OCI-LY7 (cell line): Measurements from ENCODE around the gene SLC9A7. TPM values are rescaled to one million over a fixed set of nuclear protein-coding genes. Genes with fewer than 3 reads are reported as not detected.
"Not testable (repeated sequence)": the region's sequence is repeated elsewhere in the genome, so short reads cannot be mapped to it uniquely, and the experiment has no call there.

Source experiments
- BruUV-seq: library from RNA; stranded (reverse); fragments of 400-500 nt; replicated peaks from 2 replicates; lab custom pipeline; 2021; lab: Mats Ljungman, UMichigan
- CTCF ChIA-PET: fragments of 300-600 bp; sonication (Branson Sonifier 250); formaldehyde crosslinking; loops from one replicate; lab custom pipeline; 2022; ENCODE audit warnings: antibody characterized with exemption; ENCODE audit not compliant: unreplicated experiment; lab: Charles Lee
- POLR2A ChIA-PET: fragments of 300-600 bp; sonication (Branson Sonifier 250); formaldehyde crosslinking; loops from one replicate; lab custom pipeline; 2022; ENCODE audit warnings: antibody characterized with exemption; lab: Charles Lee
- DNase-seq: peaks from one replicate; pipeline ENCODE4 v3.0.0-alpha.2; 2015; ENCODE audit warnings: low spot score
- H2AFZ ChIP-seq: fragments of 200-600 bp; sonication (generic), shearing (Covaris generic); 2 replicates; pipeline ENCODE4 v1.6.1; 2014; ENCODE audit warnings: mild to moderate bottlenecking, antibody characterized with exemption, low read length, moderate library complexity
- H3K27ac ChIP-seq: fragments of 200-600 bp; sonication (generic); 2 replicates; pipeline ENCODE4 v1.5.1; 2014; ENCODE audit warnings: mixed run types, low read depth, mild to moderate bottlenecking, moderate library complexity, low read length, inconsistent platforms; ENCODE audit not compliant: poor library complexity, severe bottlenecking
- H3K36me3 ChIP-seq: fragments of 200-600 bp; sonication (generic); 2 replicates; pipeline ENCODE4 v1.6.1; 2014; ENCODE audit warnings: mild to moderate bottlenecking, antibody characterized with exemption, low read length, moderate library complexity, mixed read lengths; ENCODE audit not compliant: insufficient read depth
- H3K4me1 ChIP-seq: fragments of 200-600 bp; sonication (generic); 2 replicates; pipeline ENCODE4 v1.5.1; 2014; ENCODE audit warnings: mild to moderate bottlenecking, low read length; ENCODE audit not compliant: insufficient read depth, poor library complexity, severe bottlenecking
- H3K4me2 ChIP-seq: fragments of 200-600 bp; sonication (generic); 2 replicates; pipeline ENCODE4 v1.6.1; 2014; ENCODE audit warnings: mild to moderate bottlenecking, low read length
- H3K4me3 ChIP-seq: fragments of 200-600 bp; sonication (generic); 2 replicates; pipeline ENCODE4 v1.5.1; 2014; ENCODE audit warnings: mild to moderate bottlenecking, low read depth, low read length; ENCODE audit not compliant: poor library complexity, severe bottlenecking
- H3K79me2 ChIP-seq: fragments of 200-600 bp; sonication (generic); 2 replicates; pipeline ENCODE4 v1.6.1; 2016; ENCODE audit warnings: low read depth, mild to moderate bottlenecking, low read length, moderate library complexity, mixed read lengths; ENCODE audit not compliant: insufficient read depth
- H3K9me2 ChIP-seq: fragments of 200-600 bp; sonication (generic); 2 replicates; pipeline ENCODE4 v1.6.1; 2016; ENCODE audit warnings: mild to moderate bottlenecking, low read length, mixed read lengths; ENCODE audit not compliant: insufficient read depth
- H3K9me3 ChIP-seq: fragments of 200-600 bp; sonication (generic); 2 replicates; pipeline ENCODE4 v1.6.1; 2014; ENCODE audit warnings: mild to moderate bottlenecking, mixed run types, low read length, mixed read lengths
- H4K20me1 ChIP-seq: fragments of 200-600 bp; sonication (generic); 2 replicates; pipeline ENCODE4 v1.6.1; 2014; ENCODE audit warnings: mild to moderate bottlenecking, antibody characterized with exemption, low read length, moderate library complexity, mixed read lengths; ENCODE audit not compliant: insufficient read depth
- EZH2phosphoT487 ChIP-seq: fragments of 200-600 bp; sonication (generic); IDR thresholded peaks from 2 replicates; pipeline ENCODE4 v1.6.1; 2018; ENCODE audit warnings: low read depth, borderline replicate concordance, mild to moderate bottlenecking, mixed run types, antibody characterized with exemption, low read length, moderate library complexity, mixed read lengths
- intact Hi-C: fragments of 100-400 bp; cut with micrococcal nuclease; formaldehyde crosslinking; loops from one replicate; pipeline ENCODE4 v1.10.0; 2022; ENCODE audit not compliant: unreplicated experiment
- total RNA-seq, 2 experiments: library from RNA; depleted of rRNA in 1 of 2; stranded (reverse); fragments of >200 nt in 1 of 2; shearing (Covaris generic) in 1 of 2; gene quantifications; 2 replicates each; pipeline ENCODE4 v1.2.3, GENCODE V29; 2014 to 2022
- TF ChIP-seq, protein P1 (sequence below): fragments of 200-600 bp; sonication (generic); conservative IDR thresholded peaks from 2 replicates; pipeline ENCODE4 v1.5.1; 2014; ENCODE audit warnings: mild to moderate bottlenecking, antibody characterized with exemption, low read length, moderate library complexity, mixed read lengths

Gene SLC9A7
- total RNA-seq, 2 experiments from 2014 or later: 40.5 to 59.6 TPM

DNA sequence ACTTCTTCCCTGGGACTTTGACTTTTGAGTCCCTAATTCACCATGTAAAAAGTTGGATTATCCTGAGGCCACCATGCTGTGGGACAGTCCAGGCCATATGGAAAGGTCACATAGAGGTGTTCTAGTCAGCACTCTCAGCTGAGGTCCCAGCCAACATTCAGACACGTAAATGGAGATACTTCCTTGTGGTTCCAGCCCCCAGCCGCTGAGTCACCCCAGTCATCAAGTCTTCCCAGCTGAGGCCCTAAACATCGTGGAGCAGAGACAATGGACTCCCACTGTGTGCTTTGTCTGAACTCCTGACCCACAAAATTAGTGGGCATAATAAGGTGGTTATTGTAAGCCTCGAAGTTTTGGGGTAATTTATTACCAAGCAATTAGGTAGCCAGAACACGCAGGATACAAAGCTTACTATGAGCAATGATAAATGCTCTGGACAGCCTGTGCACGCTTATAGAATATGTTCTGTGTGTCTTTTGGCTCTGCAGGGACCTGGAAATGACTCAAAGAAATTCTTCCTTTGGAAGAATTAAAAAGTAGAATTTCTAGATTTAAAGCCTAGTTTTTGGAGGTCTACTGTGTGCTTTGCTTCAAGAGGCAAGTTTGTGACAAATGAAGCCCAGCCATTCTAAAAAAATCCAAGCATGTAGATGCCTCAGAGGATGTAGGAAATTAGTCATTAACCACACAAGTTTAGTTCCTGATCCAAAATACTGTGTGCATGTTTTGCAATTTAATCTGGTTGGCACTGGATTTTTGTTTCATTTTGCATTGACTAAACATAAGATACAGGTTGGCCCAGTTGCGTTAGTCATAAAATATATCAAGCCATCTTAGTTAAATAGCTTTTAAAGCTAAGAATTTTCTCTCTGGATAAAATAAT is 33.2 kb upstream of the SLC9A7 start:
- H3K4me2 ChIP-seq: peak overlapping the region; percentile 36; the same call in 1 of the 2 replicates
- H4K20me1 ChIP-seq: no peaks in the 10 kb centered on the region
- POLR2A ChIA-PET: interaction anchor here (0.7 to 1.0 kb wide), 2 partner anchors 34 to 47 kb away, joined by 3 read pairs; no protein-coding TSS in a partner anchor
- intact Hi-C loops: loop anchor here (10.0 kb wide), 1 partner anchor 147 kb away; no protein-coding TSS in a partner anchor
- H3K4me3 ChIP-seq: no peak overlapping the region
- H3K27ac ChIP-seq: no peak overlapping the region
- H3K9me2 ChIP-seq: no peaks in the 10 kb centered on the region
- H3K9me3 ChIP-seq: no peaks in the 10 kb centered on the region
- peaks cover 13% of the 10 kb centered on the region for H3K4me1 ChIP-seq
- TF ChIP-seq, protein P1, sequence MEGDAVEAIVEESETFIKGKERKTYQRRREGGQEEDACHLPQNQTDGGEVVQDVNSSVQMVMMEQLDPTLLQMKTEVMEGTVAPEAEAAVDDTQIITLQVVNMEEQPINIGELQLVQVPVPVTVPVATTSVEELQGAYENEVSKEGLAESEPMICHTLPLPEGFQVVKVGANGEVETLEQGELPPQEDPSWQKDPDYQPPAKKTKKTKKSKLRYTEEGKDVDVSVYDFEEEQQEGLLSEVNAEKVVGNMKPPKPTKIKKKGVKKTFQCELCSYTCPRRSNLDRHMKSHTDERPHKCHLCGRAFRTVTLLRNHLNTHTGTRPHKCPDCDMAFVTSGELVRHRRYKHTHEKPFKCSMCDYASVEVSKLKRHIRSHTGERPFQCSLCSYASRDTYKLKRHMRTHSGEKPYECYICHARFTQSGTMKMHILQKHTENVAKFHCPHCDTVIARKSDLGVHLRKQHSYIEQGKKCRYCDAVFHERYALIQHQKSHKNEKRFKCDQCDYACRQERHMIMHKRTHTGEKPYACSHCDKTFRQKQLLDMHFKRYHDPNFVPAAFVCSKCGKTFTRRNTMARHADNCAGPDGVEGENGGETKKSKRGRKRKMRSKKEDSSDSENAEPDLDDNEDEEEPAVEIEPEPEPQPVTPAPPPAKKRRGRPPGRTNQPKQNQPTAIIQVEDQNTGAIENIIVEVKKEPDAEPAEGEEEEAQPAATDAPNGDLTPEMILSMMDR: no peak
- TF ChIP-seq EZH2phosphoT487: no peak
- H3K36me3 ChIP-seq: no peaks in the 10 kb centered on the region
- no peaks in the 10 kb centered on the region for H3K79me2 ChIP-seq
- BruUV-seq: no TSS peak
- CTCF ChIA-PET: no interaction called here
- H2AFZ ChIP-seq: peak overlapping the region; percentile 83
- no peak for DNase-seq

DNA sequence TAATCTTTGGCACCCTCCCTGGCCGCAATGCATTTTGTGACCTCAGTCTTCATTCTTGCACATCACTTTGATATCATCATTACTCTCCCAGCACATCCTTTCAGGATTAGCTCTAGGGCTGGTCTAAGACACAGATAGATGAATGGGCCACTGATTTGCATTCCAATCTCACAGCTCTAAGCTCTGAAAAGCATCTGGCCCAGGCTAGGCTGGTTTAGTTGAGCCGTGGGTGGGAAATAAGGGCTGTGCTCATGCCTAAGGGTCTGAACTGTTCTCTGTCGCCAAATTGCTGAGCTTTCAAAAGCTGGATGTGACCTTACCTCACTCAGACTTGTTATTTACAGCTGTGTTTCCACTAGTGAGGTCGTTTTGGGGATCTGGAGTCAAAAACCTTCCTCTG is 30.0 kb upstream of the SLC9A7 start:
- H3K9me2 ChIP-seq: no peaks in the 10 kb centered on the region
- H3K27ac ChIP-seq: no peak overlapping the region
- no peaks in the 10 kb centered on the region for H3K36me3 ChIP-seq
- no peak overlapping the region for H3K4me3 ChIP-seq
- no peaks in the 10 kb centered on the region for H4K20me1 ChIP-seq
- BruUV-seq: no TSS peak
- TF ChIP-seq, protein P1: no peak
- TF ChIP-seq EZH2phosphoT487: no peak
- DNase-seq: no peak
- H2AFZ ChIP-seq: no peak overlapping the region
- peaks cover 13% of the 10 kb centered on the region for H3K4me1 ChIP-seq
- intact Hi-C loops: no loop called here
- no peaks in the 10 kb centered on the region for H3K79me2 ChIP-seq
- POLR2A ChIA-PET: interaction anchor here (0.7 kb wide), 1 partner anchor 19 kb away, joined by 3 read pairs; no protein-coding TSS in a partner anchor
- H3K4me2 ChIP-seq: no peak overlapping the region
- CTCF ChIA-PET: no interaction called here
- no peaks in the 10 kb centered on the region for H3K9me3 ChIP-seq

DNA sequence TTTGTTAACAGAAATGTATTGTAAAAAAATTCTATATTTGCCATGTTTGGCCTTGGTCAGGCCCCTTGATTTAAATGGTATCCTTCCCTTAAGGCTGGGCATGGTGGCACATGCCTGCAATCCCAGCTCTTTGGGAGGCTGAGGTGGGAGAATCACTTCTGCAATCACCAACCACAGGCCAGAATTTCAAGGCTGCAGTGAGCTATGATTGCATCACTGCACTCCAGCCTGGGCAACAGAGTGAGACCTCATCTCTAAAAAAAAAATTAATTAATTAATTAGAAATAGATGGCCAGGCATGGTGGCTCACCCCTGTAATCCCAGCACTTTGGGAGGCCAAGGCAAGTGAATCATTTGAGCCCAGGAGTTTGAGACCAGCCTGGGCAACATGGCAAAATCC is 25.5 kb upstream of the SLC9A7 start:
- H4K20me1 ChIP-seq, H3K9me2 ChIP-seq, intact Hi-C loops, H3K27ac ChIP-seq, H3K9me3 ChIP-seq, H3K4me3 ChIP-seq, H2AFZ ChIP-seq, BruUV-seq, H3K79me2 ChIP-seq, H3K36me3 ChIP-seq, CTCF ChIA-PET, DNase-seq, H3K4me2 ChIP-seq, H3K4me1 ChIP-seq: not testable (repeated sequence)
- POLR2A ChIA-PET: interaction anchor here (1.2 kb wide), 1 partner anchor 14 kb away, joined by 3 read pairs; no protein-coding TSS in a partner anchor
